Myometrial cell (primary cell): ENCODE results near the gene KCNC4. TPM values are rescaled to one million over a fixed set of nuclear protein-coding genes. Genes with fewer than 3 reads are reported as not detected.

Experiments used
- total RNA-seq: library from RNA; depleted of rRNA; stranded (reverse); fragments of >200 nt; gene quantifications from 2 replicates; pipeline ENCODE4 v1.2.3, GENCODE V29; 2015

The KCNC4 gene
- total RNA-seq = 4.6 and 9.6 TPM in 2 replicates

DNA sequence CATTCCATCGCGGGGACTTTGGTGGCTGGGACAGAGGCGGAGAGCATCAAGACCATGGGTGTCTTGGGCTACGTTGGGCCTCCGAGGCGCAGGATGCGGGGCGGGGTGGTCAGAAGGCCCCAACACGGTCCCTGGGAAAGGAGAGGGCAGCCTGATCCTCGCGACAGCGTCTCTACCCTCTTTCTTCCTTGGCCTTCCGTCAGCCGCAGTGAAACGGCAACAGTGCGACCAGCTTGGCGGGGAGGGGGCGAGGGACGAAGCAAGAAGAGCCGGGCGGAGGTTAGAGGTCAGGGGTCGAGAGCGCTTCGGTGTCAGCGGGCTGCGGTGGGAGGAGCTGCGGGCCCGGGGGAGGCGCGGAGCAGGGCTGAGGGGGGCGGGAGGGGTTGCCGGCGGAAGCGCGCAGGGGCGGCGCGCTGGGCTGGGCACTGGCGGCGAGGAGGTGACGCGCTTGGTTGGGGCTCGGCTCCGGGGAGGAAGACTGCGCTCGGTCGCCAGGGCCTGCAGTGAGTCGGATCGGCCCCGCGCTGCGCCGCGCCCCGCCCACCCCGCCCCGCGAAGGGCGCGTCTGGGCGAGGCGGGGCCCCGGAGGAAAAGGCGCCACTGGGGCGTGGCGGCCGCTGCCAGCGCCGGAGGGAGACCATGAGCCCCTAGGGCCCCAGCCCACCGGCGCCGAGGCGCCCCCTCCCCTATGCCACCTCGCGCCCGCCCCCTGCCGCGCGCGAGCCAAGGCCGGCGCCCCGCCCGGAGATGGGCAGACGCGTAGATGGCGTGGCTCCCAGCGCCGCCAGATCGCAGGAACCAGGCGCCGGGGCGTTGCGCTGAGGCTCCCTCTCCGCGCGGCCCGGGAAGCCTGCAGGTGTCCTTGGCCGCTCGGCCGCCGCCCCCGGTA lies at the start of gene KCNC4:
Gene KCNC4, plus strand, starts transcription at position 600 of the 889 bp plus-strand sequence. CDS start 1,186 bp downstream, outside the sequence.

Other genes starting within 250 kb of the KCNC4 start
- 52.1 and 52.5 TPM in 2 replicates for gene AHCYL1, start 225.5 kb upstream of the KCNC4 start, total RNA-seq
- gene STRIP1, start 175.7 kb upstream of the KCNC4 start, total RNA-seq = 19.3 and 19.6 TPM in 2 replicates
- gene ALX3, start 139.6 kb upstream of the KCNC4 start, total RNA-seq = not detected in 2 replicates
- gene UBL4B, start 97.9 kb upstream of the KCNC4 start, total RNA-seq = not detected in 2 replicates
- gene SLC6A17, start 59.8 kb upstream of the KCNC4 start, total RNA-seq = under 0.01 and 0.29 TPM in 2 replicates
- 9.5 and 17.9 TPM in 2 replicates for gene RBM15, start 129.1 kb downstream of the KCNC4 start, total RNA-seq
- gene SLC16A4, start 180.7 kb downstream of the KCNC4 start, total RNA-seq = 37.5 and 44.3 TPM in 2 replicates
- 152 and 155 TPM in 2 replicates for gene LAMTOR5, start 197.4 kb downstream of the KCNC4 start, total RNA-seq
- not detected in 2 replicates for gene PROK1, start 240.8 kb downstream of the KCNC4 start, total RNA-seq